GM12874 (cell line): Measurements from ENCODE around the gene ARVCF.

ENCODE experiments used
- TF ChIP-seq, protein P1 (sequence below): IDR thresholded peaks from 2 replicates; pipeline ENCODE4 v1.5.1; 2011; ENCODE audit warnings: low read depth, mild to moderate bottlenecking, control low read depth, low read length, moderate library complexity; ENCODE audit not compliant: insufficient read depth

Gene ARVCF

DNA sequence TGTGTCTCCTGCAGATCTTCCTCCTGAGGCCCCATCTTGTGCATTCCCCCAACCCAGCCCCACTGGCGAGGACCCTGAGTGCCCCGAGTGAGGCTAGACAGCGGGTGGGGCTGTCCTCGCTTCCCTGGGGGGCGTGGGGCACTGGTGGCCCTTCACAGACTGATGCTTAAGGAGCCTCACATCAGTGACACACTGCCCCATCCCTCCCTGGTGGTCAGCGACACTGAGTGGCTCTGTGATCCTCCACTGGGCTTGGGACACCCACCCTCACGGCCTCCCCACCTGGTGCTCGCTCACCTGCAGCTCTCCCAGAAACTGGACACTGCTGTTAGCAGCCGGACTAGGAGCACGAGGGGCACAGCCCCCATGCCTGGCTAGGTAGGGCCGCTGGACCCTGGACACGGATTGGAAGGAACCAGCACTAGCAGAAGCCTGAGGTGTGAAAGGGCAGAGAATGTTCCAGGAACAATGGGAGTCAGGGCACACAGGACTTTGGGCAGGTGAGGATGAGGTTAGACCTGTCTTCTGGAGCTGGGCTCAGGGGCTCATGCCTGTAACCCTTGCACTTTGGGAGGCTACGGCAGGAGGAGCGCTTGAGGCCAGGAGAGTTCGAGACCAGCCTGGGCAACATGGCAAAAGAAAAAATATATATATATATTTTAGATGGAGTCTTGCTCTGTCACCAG is 51.8 kb downstream of the ARVCF start:
- TF ChIP-seq, protein P1, sequence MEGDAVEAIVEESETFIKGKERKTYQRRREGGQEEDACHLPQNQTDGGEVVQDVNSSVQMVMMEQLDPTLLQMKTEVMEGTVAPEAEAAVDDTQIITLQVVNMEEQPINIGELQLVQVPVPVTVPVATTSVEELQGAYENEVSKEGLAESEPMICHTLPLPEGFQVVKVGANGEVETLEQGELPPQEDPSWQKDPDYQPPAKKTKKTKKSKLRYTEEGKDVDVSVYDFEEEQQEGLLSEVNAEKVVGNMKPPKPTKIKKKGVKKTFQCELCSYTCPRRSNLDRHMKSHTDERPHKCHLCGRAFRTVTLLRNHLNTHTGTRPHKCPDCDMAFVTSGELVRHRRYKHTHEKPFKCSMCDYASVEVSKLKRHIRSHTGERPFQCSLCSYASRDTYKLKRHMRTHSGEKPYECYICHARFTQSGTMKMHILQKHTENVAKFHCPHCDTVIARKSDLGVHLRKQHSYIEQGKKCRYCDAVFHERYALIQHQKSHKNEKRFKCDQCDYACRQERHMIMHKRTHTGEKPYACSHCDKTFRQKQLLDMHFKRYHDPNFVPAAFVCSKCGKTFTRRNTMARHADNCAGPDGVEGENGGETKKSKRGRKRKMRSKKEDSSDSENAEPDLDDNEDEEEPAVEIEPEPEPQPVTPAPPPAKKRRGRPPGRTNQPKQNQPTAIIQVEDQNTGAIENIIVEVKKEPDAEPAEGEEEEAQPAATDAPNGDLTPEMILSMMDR: no peak

DNA sequence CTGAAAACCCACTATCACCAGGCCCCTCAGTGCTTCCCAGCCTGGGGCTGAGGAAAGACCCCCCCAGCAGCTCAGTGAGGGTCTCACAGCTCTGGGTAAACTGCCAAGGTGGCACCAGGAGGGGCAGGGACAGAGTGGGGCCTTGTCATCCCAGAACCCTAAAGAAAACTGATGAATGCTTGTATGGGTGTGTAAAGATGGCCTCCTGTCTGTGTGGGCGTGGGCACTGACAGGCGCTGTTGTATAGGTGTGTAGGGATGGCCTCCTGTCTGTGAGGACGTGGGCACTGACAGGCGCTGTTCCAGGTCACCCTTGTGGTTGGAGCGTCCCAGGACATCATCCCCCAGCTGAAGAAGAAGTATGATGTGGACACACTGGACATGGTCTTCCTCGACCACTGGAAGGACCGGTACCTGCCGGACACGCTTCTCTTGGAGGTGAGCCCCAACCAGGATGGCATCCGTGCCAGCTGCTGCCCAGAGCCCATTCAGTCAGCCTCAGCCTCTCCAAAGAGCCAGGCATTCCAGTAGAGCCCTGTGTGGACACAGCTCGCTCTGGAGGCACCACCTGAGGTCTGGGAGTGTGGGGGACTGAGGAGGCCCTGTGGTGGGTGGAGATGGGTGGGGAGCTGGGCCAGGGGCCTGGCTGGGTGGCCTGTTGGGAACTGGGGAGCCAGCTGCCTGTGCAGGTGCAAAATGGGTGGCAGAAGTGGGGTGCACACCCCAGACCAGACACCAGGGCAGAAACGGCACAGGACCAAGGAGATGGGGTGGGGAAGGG is 52.6 kb downstream of the ARVCF start:
- TF ChIP-seq, protein P1: no peak

GRCh38 chr22:19962909-19963806 is 53.5 kb downstream of the ARVCF start:
- TF ChIP-seq, protein P1: no peak

- TF ChIP-seq, protein P1: peak; percentile 64
Measured at GRCh38 chr22:19962246-19962908, 54.2 kb downstream of the ARVCF start.

GRCh38 chr22:19961868-19962245 is 54.8 kb downstream of the ARVCF start:
- TF ChIP-seq, protein P1: no peak

- TF ChIP-seq, protein P1: no peak
Measured at GRCh38 chr22:19961201-19961580, 55.4 kb downstream of the ARVCF start.
